HCT116 (cell line): ENCODE measurements around the gene DCLK3.

ENCODE experiments used
- EZH2phosphoT487 ChIP-seq: fragments of 200-600 bp; IDR thresholded peaks from 2 replicates; pipeline ENCODE4 v1.6.1; 2018; ENCODE audit warnings: antibody characterized with exemption, borderline replicate concordance
- POLR2AphosphoS5 ChIP-seq: IDR thresholded peaks from 2 replicates; pipeline ENCODE4 v1.6.1; 2011; ENCODE audit warnings: mild to moderate bottlenecking, low read depth, low read length, moderate library complexity
- YY1 ChIP-seq: IDR thresholded peaks from 2 replicates; pipeline ENCODE4 v1.6.1; 2011; ENCODE audit warnings: low read length, low read depth, moderate library complexity, mild to moderate bottlenecking; ENCODE audit not compliant: insufficient replicate concordance; ENCODE audit errors: extremely low read depth
- ZFX ChIP-seq: fragments of 450-650 bp; IDR thresholded peaks from 2 replicates; pipeline ENCODE4 v1.6.1; 2017
- TF ChIP-seq, protein P1 (sequence below): IDR thresholded peaks from 2 replicates; pipeline ENCODE4 v1.6.1; 2012
- TF ChIP-seq, protein P2 (sequence below): IDR thresholded peaks from 2 replicates; pipeline ENCODE4 v1.6.1; 2012; ENCODE audit warnings: low read depth
- TF ChIP-seq, protein P3 (sequence below), 3 experiments: fragments of 200-600 bp in 1 of 3; sonication (generic) in 1 of 3; IDR thresholded peaks in 2 of 3; conservative IDR thresholded peaks in 1 of 3; 2 replicates each; pipeline ENCODE4 v1.5.1; 2012 to 2017; ENCODE audit warnings: low read depth in 2 of 3, low read length in 2 of 3, antibody characterized with exemption in 1 of 3, borderline replicate concordance in 1 of 3, control low read depth in 1 of 3, mild to moderate bottlenecking in 1 of 3, mixed read lengths in 1 of 3, mixed run types in 1 of 3, moderate library complexity in 1 of 3; ENCODE audit not compliant: insufficient read depth in 1 of 3

DNA sequence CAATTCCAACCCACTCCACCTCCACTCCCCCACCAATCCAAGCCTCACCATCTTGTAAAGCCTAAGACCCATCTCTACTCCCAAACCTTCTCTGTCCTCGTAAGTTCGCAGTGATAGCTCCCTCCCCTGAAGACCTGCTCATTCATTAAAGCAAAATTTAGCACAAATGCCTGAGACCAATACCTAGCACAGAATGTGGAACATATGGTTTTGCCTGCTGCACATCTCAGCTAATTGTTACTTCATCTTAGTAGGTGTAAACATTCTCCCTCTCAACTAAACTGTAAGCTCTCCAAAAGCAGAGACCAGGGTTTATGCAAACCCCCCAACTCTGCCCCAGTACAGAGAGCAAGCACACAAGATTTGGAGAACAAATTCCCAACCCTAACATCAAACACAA is 20.5 kb downstream of the DCLK3 start:
- TF ChIP-seq, protein P1, sequence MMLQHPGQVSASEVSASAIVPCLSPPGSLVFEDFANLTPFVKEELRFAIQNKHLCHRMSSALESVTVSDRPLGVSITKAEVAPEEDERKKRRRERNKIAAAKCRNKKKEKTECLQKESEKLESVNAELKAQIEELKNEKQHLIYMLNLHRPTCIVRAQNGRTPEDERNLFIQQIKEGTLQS, result no peak
- TF ChIP-seq, protein P2, sequence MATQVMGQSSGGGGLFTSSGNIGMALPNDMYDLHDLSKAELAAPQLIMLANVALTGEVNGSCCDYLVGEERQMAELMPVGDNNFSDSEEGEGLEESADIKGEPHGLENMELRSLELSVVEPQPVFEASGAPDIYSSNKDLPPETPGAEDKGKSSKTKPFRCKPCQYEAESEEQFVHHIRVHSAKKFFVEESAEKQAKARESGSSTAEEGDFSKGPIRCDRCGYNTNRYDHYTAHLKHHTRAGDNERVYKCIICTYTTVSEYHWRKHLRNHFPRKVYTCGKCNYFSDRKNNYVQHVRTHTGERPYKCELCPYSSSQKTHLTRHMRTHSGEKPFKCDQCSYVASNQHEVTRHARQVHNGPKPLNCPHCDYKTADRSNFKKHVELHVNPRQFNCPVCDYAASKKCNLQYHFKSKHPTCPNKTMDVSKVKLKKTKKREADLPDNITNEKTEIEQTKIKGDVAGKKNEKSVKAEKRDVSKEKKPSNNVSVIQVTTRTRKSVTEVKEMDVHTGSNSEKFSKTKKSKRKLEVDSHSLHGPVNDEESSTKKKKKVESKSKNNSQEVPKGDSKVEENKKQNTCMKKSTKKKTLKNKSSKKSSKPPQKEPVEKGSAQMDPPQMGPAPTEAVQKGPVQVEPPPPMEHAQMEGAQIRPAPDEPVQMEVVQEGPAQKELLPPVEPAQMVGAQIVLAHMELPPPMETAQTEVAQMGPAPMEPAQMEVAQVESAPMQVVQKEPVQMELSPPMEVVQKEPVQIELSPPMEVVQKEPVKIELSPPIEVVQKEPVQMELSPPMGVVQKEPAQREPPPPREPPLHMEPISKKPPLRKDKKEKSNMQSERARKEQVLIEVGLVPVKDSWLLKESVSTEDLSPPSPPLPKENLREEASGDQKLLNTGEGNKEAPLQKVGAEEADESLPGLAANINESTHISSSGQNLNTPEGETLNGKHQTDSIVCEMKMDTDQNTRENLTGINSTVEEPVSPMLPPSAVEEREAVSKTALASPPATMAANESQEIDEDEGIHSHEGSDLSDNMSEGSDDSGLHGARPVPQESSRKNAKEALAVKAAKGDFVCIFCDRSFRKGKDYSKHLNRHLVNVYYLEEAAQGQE, result no peak
- TF ChIP-seq, protein P3, sequence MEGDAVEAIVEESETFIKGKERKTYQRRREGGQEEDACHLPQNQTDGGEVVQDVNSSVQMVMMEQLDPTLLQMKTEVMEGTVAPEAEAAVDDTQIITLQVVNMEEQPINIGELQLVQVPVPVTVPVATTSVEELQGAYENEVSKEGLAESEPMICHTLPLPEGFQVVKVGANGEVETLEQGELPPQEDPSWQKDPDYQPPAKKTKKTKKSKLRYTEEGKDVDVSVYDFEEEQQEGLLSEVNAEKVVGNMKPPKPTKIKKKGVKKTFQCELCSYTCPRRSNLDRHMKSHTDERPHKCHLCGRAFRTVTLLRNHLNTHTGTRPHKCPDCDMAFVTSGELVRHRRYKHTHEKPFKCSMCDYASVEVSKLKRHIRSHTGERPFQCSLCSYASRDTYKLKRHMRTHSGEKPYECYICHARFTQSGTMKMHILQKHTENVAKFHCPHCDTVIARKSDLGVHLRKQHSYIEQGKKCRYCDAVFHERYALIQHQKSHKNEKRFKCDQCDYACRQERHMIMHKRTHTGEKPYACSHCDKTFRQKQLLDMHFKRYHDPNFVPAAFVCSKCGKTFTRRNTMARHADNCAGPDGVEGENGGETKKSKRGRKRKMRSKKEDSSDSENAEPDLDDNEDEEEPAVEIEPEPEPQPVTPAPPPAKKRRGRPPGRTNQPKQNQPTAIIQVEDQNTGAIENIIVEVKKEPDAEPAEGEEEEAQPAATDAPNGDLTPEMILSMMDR (IDR thresholded peaks at IDR 0.05 in 2 of 3, conservative IDR thresholded peaks at IDR 0.05 in 1 of 3; ENCODE audit: borderline replicate concordance in 1 of 3, insufficient read depth in 1 of 3, low read depth in 2 of 3, low read length in 2 of 3), result no peak
- no peak for TF ChIP-seq EZH2phosphoT487
- TF ChIP-seq YY1, result no peak
- no peak for TF ChIP-seq POLR2AphosphoS5
- no peak for TF ChIP-seq ZFX
